ENCODE measurements around the gene CADPS2.

DNA sequence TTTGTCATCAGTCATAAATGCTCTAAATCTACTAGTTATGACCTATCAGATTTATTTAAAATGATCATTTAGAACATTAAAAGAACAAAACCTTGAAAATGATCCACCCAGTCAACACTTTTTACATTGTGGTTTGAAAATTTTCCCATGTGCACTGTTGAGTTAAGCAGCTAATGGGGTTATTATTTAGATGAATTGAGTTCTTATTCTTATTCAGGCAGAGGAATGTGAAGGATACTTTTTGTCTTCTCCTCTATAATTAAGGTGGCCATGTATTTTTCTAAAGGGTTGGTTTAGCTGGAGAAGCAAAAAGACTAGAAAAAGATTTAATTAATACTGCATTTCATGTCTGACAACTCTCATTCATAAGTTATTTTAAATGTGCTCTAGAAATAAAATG is 506.8 kb downstream of the CADPS2 start:
- no peak for TF ChIP-seq CBX5 (IDR thresholded peaks at IDR 0.05; ENCODE audit: low read depth)
- TF ChIP-seq TARDBP (IDR thresholded peaks at IDR 0.05; ENCODE audit: borderline replicate concordance) = no peak
- TF ChIP-seq RAD21 (IDR thresholded peaks at IDR 0.05; ENCODE audit: insufficient read depth, low read depth, low read length) = no peak
- TF ChIP-seq MXI1 (IDR thresholded peaks at IDR 0.05; ENCODE audit: low read depth, low read length) = no peak
- no peak for TF ChIP-seq TAF1 (IDR thresholded peaks at IDR 0.05; ENCODE audit: borderline replicate concordance, low read depth, low read length)
- TF ChIP-seq FOXK2 (IDR thresholded peaks at IDR 0.05) = no peak
- TF ChIP-seq, protein P1, sequence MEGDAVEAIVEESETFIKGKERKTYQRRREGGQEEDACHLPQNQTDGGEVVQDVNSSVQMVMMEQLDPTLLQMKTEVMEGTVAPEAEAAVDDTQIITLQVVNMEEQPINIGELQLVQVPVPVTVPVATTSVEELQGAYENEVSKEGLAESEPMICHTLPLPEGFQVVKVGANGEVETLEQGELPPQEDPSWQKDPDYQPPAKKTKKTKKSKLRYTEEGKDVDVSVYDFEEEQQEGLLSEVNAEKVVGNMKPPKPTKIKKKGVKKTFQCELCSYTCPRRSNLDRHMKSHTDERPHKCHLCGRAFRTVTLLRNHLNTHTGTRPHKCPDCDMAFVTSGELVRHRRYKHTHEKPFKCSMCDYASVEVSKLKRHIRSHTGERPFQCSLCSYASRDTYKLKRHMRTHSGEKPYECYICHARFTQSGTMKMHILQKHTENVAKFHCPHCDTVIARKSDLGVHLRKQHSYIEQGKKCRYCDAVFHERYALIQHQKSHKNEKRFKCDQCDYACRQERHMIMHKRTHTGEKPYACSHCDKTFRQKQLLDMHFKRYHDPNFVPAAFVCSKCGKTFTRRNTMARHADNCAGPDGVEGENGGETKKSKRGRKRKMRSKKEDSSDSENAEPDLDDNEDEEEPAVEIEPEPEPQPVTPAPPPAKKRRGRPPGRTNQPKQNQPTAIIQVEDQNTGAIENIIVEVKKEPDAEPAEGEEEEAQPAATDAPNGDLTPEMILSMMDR (IDR thresholded peaks at IDR 0.05 in 2 of 3, conservative IDR thresholded peaks at IDR 0.05 in 1 of 3; ENCODE audit: control insufficient read depth in 2 of 3, extremely low read depth in 1 of 3, insufficient read depth in 1 of 3, low read depth in 3 of 3, low read length in 3 of 3) = no peak
- no peak for TF ChIP-seq NFXL1 (IDR thresholded peaks at IDR 0.05; ENCODE audit: borderline replicate concordance)
- no peak for TF ChIP-seq HDGF (IDR thresholded peaks at IDR 0.05)
